HG02852 (cell line): Measurements from ENCODE around the gene PRAMEF12.
"Not testable (repeated sequence)": the region's sequence is repeated elsewhere in the genome, so short reads cannot be mapped to it uniquely, and the experiment has no call there.

Experiments used
- ATAC-seq: cut with Tn5 transposase; IDR thresholded peaks from one replicate; pipeline ENCODE4 v1.9.1; 2021; ENCODE audit warnings: mild to moderate bottlenecking, moderate library complexity; ENCODE audit not compliant: unreplicated experiment

Gene PRAMEF12

DNA sequence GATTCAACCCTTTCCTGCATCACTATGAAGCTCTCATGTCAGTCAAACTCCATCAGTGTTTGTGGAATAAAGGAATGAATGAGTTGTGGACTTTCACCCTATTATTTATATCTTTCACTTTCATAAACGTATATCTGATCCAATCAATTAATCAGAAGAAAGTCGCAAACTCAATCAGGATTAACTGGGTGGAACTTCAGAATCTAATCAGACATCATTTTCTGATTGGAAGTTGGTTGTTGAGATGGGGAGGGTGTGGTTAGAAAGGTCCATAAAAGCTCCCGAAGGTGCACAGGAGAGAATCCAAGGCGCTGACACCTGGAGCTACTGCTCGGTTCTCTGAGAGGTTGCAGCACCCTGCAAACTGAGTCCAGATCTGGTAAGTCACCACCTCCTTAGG lies at the start of gene PRAMEF12:
TSS of gene PRAMEF12 (plus strand) at position 301 of the 400 bp plus-strand sequence. CDS start 1,130 bp downstream, outside the sequence.
- no peak for ATAC-seq

GRCh38 chr1:12728391-12728790 lies 45.1 kb upstream of the PRAMEF12 start:
- ATAC-seq, result no peak

GRCh38 chr1:12730156-12730555 lies 43.4 kb upstream of the PRAMEF12 start:
- no peak for ATAC-seq

GRCh38 chr1:12731084-12731483 lies 42.5 kb upstream of the PRAMEF12 start:
- not testable (repeated sequence) for ATAC-seq

DNA sequence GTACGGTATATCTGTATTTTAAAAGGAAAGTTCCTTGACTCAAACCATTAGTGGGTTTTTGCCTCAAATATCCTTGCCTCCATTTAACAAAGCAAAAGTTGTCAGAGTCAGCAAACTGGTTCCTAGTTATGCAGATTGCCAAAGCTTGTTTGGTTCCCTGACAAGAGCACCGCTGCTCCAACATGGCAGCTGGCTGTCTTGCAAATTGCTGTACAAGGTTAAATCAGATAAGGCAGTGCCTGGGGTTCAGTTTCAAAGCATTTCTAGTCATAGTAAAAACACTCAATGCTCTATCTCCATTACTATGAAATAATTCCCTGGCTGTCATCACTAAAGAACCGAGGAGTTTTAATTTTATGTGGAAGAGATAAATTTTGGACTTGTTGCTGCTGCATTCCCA lies 38.9 kb upstream of the PRAMEF12 start:
- no peak for ATAC-seq

GRCh38 chr1:12738934-12739333 lies 34.6 kb upstream of the PRAMEF12 start:
- ATAC-seq, result no peak

DNA sequence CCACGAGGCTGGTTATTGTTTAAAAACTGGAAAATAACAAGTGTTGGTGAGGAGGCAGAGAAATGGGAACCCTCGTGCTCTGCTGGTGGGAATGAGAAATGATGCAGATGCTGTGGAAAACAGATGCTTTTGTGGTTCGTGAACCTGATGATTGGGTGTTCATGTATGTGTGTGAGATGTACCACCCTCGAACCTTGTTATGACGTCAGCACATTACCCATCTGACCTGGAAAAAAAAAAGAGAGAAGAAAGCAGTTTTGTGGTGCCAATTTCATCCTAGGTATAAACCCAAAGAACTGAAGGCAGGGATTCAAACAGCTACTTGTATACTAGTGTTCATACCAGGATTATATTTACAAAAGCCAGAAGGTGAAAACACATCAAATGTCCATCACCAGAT lies 33.9 kb upstream of the PRAMEF12 start:
- no peak for ATAC-seq

- ATAC-seq, result no peak
These were observed 31.6 kb upstream of the PRAMEF12 start for GRCh38 chr1:12741946-12742345.

GRCh38 chr1:12745126-12745991 lies 28.2 kb upstream of the PRAMEF12 start:
- no peak for ATAC-seq

- ATAC-seq, result no peak
These were observed 27.6 kb upstream of the PRAMEF12 start, which contains the start of gene CFAP107 for GRCh38 chr1:12745992-12746323. Gene CFAP107 (plus strand): TSS chr1:12746200. CDS start chr1:12746431, 231 bp downstream.

DNA sequence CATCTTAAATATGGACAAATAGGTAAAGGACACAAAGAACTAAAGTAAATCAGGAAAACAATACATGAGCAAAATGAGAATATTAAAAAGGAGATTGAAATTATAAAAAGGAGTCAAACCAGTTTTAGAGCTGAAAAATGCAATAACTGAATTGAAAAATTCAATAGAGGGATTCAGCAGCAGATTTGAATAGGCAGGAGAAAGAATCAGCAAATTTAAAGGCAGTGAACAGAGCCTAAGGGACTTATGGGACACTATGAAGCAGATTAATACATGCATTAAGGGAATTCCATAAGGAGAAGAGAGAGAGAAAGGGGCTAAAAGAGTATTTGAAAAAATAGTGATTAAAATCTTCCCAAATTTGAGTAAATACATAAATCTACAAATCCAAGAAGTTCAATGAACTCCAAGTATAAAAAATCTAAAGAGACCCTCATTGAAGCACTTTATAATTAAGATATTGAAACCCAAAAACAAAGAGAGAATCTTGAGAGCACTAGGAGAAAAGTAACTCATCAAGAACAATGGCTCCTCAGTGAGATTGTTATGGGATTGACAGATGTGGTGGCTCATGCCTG lies 24.7 kb upstream of the PRAMEF12 start:
- no peak for ATAC-seq

DNA sequence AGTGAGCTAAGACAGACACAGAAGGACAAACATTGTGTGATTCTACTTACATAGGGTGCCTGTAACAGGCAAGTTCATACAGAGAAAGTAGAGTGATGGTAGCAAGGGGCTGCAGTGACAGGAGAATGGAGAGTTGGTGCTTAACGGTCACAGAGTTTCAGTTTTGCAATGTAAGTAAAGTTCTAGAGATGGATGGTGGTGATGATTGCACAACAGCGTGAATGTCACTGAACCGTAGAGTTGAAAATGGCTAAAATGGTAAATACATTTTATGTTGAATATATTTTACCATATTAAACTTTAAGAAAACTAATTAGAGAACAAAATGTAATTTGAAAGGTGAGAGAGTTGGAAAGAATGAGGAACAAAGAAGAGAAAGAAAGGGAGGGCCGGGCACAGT lies 18.8 kb upstream of the PRAMEF12 start:
- no peak for ATAC-seq

DNA sequence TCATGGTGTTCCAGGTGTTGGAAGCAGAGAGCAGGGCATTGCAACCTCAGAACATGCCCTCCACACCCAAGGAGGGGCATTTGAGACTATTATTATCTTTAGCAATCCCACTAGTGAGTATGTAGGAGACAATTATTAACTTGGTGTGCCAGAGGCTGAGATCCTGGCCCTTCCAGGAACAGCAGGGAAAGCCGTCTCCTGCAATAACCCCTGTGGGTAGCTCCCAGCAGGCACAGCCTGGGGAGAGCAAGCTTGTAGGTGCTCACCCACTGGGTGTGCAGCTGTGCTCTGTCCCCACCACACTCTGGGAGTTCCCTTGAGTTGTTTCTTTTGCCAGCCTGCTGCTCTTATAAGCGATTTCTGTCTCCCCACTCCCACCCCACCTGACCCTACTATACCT lies 17.3 kb upstream of the PRAMEF12 start:
- ATAC-seq, result no peak

GRCh38 chr1:12756768-12757413 lies 16.6 kb upstream of the PRAMEF12 start:
- ATAC-seq, result no peak

DNA sequence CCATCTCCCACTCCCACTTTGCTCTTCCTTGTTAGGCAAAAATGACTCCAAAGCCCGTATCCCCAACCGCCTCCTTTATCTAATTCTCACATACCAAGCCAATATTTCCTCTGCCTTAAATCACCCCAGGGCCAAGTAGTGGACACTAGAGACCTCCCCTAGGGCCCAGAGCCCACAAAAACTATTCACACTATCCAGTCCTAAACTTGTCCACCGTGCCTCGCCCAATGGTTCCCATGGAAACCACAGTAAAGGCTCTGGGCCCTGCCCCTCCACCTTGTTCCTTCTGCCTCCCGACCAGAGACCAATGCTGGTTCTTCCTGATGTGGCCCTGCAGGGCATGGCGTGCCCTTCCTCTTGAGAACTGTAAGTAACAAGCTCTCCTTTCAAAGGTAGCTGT lies 15.7 kb upstream of the PRAMEF12 start:
- ATAC-seq, result no peak

DNA sequence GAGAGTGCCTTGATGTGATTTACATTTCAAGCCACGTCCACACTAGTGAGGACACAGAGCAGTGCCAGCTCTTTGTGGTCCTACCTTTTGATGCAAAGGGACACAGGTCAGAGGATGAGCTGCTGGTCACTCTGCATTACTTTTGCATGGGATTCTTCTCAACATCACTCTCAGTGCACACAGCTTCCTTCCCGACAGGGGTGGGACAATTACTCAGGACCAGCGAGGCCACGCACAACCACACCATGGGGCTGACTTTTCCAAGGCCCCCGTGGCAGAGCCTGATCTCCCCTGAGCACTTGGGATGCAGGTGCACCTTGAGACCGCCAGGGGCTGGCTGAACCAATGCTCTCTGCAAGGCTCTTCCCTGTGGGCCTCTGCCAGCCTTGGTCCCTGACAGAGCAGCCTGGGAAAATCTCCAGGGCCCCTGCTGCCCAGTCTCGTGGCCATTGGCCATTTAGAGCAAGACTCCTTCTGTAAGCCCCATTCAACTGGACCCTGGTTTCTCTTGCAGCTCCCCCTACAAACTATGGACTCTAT lies 13.2 kb upstream of the PRAMEF12 start:
- ATAC-seq, result no peak

GRCh38 chr1:12761781-12762180 lies 11.8 kb upstream of the PRAMEF12 start:
- ATAC-seq, result no peak

GRCh38 chr1:12762766-12763165 lies 10.8 kb upstream of the PRAMEF12 start:
- ATAC-seq, result no peak

DNA sequence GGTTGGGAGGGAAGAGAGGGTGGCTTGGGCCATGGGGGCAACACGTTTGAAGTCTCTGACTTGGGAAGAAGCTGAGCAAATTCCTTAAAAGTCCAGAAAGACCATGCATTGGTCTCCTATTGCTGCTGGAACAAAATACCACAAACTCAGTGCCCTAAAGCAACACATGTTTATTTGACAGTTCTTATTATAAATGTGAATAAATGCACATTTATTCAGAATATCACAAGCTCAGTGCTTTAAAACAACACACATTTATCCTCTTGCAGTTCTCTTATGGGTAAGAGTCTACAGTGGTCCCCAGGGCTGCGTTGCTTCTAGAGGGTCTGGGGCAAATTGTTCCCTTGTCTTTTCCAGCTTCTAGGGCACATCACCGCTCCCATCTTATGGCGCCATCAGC lies 10.1 kb upstream of the PRAMEF12 start:
- no peak for ATAC-seq

- ATAC-seq, result no peak
These were observed 9.5 kb upstream of the PRAMEF12 start for GRCh38 chr1:12764016-12764415.

- no peak for ATAC-seq
These were observed 4.5 kb upstream of the PRAMEF12 start for GRCh38 chr1:12769031-12769430.
